Ishikawa (cell line): ENCODE data around the gene GUCY2D.

Experiments
- EGR1 ChIP-seq: IDR thresholded peaks from 2 replicates; pipeline ENCODE4 v1.6.1; 2012
- EP300 ChIP-seq: IDR thresholded peaks from 2 replicates; pipeline ENCODE4 v1.6.1; 2012; ENCODE audit warnings: borderline replicate concordance
- FOXM1 ChIP-seq: IDR thresholded peaks from 2 replicates; pipeline ENCODE4 v1.6.1; 2012; ENCODE audit warnings: low read depth, borderline replicate concordance
- NFIC ChIP-seq: IDR thresholded peaks from 2 replicates; pipeline ENCODE4 v1.6.1; 2012
- RAD21 ChIP-seq: IDR thresholded peaks from 2 replicates; pipeline ENCODE4 v1.6.1; 2012; ENCODE audit warnings: low read depth
- TAF1 ChIP-seq: IDR thresholded peaks from 2 replicates; pipeline ENCODE4 v1.6.1; 2012; ENCODE audit warnings: low read depth, mild to moderate bottlenecking
- TEAD4 ChIP-seq: IDR thresholded peaks from 2 replicates; pipeline ENCODE4 v1.6.1; 2012
- TF ChIP-seq, protein P1 (sequence below): IDR thresholded peaks from 2 replicates; pipeline ENCODE4 v1.6.1; 2012

DNA sequence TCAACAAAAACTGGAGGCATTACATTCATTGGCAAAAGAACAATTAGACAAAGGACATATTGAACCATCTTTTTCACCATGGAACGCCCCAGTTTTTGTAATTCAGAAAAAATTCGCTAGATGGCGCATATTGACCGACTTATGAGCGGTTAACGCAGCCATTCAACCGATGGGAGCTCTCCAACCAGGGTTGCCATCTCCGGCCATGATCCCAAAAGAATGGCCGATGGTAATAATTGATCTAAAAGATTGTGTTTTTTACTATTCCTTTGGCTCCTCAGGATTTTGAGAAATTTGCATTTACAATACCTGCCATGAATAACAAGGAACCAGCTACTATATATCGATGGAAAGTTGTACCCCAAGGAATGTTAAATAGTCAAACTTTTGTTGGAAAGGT lies 57.9 kb downstream of the GUCY2D start:
- TF ChIP-seq TAF1: no peak
- TF ChIP-seq EGR1: no peak
- TF ChIP-seq EP300: no peak
- TF ChIP-seq RAD21: peak; percentile 81
- TF ChIP-seq TEAD4: no peak
- TF ChIP-seq, protein P1, sequence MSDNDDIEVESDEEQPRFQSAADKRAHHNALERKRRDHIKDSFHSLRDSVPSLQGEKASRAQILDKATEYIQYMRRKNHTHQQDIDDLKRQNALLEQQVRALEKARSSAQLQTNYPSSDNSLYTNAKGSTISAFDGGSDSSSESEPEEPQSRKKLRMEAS: no peak
- no peak for TF ChIP-seq FOXM1
- no peak for TF ChIP-seq NFIC
